NCI-H1417 treated with DMSO at 0.1 percent for 48 hours (cell line): Measurements from ENCODE around the gene HPCA.

ENCODE experiments used
- DNase-seq: peaks from one replicate; lab custom pipeline; 2025; lab: John Stamatoyannopoulos, UW

The HPCA gene

GRCh38 chr1:32886004-32886827 is at the start of gene HPCA:
Gene HPCA, plus strand, starts transcription at chr1:32886491. Its CDS starts 2,408 bp downstream, at chr1:32888899.
- no peak for DNase-seq

GRCh38 chr1:32848354-32849063 is 37.8 kb upstream of the HPCA start:
- no peak for DNase-seq

- no peak for DNase-seq
Measured at GRCh38 chr1:32855861-32856617, 30.3 kb upstream of the HPCA start.

- DNase-seq = no peak
Measured at GRCh38 chr1:32858136-32858535, 28.2 kb upstream of the HPCA start.

GRCh38 chr1:32858791-32859190 is 27.5 kb upstream of the HPCA start:
- no peak for DNase-seq

GRCh38 chr1:32859915-32860314 is 26.4 kb upstream of the HPCA start:
- no peak for DNase-seq

- no peak for DNase-seq
Measured at GRCh38 chr1:32860566-32860965, 25.7 kb upstream of the HPCA start.

GRCh38 chr1:32861904-32862695 is 24.2 kb upstream of the HPCA start:
- DNase-seq = no peak

GRCh38 chr1:32863218-32863880 is 22.9 kb upstream of the HPCA start:
- no peak for DNase-seq

GRCh38 chr1:32863881-32864245 is 22.4 kb upstream of the HPCA start:
- no peak for DNase-seq

- no peak for DNase-seq
Measured at GRCh38 chr1:32864375-32865019, 21.8 kb upstream of the HPCA start.

GRCh38 chr1:32865639-32866405 is 20.5 kb upstream of the HPCA start:
- no peak for DNase-seq

- no peak for DNase-seq
Measured at GRCh38 chr1:32867151-32867550, 19.1 kb upstream of the HPCA start.

GRCh38 chr1:32867671-32868070 is 18.6 kb upstream of the HPCA start:
- no peak for DNase-seq

GRCh38 chr1:32868085-32868484 is 18.2 kb upstream of the HPCA start:
- no peak for DNase-seq

GRCh38 chr1:32868806-32869455 is 17.4 kb upstream of the HPCA start:
- DNase-seq = no peak

GRCh38 chr1:32869923-32870614 is 16.2 kb upstream of the HPCA start:
- no peak for DNase-seq

- DNase-seq = no peak
Measured at GRCh38 chr1:32870615-32871363, 15.5 kb upstream of the HPCA start, which contains the start of gene FNDC5. Gene FNDC5, minus strand, starts transcription at chr1:32870912.
